Gastrocnemius medialis (tissue), 4 donors: ENCODE data around the gene LIN7C.

ENCODE experiments used
- POLR2A ChIP-seq, 2 donors: fragments of 450-650 bp; IDR thresholded peaks; one replicate each; pipeline ENCODE4 v1.6.1; 2017; ENCODE audit warnings: antibody characterized with exemption in 2 of 2, mild to moderate bottlenecking in 2 of 2, moderate library complexity in 2 of 2
- TF ChIP-seq, protein P1 (sequence below), 5 experiments: fragments of 450-650 bp in 3 of 5; fragments of 200-600 bp in 2 of 5; sonication (generic) in 2 of 5; IDR thresholded peaks in 4 of 5; conservative IDR thresholded peaks in 1 of 5; 1 replicate in 4 of 5; 2 replicates in 1 of 5; pipeline ENCODE4 v1.5.1; 2016 to 2019; ENCODE audit warnings: antibody characterized with exemption in 5 of 5, mild to moderate bottlenecking in 3 of 5, moderate library complexity in 3 of 5

DNA sequence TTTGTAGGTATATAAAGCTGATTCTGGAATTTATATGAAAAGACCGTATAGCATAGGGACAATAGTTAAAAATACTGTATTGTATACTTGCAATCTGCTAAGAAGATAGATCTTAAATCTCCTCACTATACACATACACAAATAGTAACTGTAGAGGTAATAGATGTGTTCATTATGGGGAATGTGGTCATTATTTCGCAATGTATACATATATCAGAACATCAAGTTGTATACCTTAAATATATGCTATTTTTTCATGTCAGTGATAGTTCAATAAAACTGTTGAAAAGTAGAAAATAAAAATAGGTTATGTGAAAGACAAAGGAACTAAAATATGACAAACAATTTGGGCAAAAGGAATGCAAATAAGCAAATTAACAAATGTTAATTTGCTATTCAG is 35.2 kb upstream of the LIN7C start:
- TF ChIP-seq, protein P1, sequence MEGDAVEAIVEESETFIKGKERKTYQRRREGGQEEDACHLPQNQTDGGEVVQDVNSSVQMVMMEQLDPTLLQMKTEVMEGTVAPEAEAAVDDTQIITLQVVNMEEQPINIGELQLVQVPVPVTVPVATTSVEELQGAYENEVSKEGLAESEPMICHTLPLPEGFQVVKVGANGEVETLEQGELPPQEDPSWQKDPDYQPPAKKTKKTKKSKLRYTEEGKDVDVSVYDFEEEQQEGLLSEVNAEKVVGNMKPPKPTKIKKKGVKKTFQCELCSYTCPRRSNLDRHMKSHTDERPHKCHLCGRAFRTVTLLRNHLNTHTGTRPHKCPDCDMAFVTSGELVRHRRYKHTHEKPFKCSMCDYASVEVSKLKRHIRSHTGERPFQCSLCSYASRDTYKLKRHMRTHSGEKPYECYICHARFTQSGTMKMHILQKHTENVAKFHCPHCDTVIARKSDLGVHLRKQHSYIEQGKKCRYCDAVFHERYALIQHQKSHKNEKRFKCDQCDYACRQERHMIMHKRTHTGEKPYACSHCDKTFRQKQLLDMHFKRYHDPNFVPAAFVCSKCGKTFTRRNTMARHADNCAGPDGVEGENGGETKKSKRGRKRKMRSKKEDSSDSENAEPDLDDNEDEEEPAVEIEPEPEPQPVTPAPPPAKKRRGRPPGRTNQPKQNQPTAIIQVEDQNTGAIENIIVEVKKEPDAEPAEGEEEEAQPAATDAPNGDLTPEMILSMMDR (IDR thresholded peaks at IDR 0.05 in 4 of 5, conservative IDR thresholded peaks at IDR 0.05 in 1 of 5): no peak
- TF ChIP-seq POLR2A (IDR thresholded peaks at IDR 0.05): no peak
